Measurements from ENCODE around the gene SCAMP2. TPM values are rescaled to one million over a fixed set of nuclear protein-coding genes. Genes with fewer than 3 reads are reported as not detected.
A peak's percentile ranks its signal among the peaks of the same experiment; 100 is the strongest.

SCAMP2 gene
- total and polyA plus RNA-seq, 4 donors, result 21.7 to 42.5 (median 29.1) TPM

DNA sequence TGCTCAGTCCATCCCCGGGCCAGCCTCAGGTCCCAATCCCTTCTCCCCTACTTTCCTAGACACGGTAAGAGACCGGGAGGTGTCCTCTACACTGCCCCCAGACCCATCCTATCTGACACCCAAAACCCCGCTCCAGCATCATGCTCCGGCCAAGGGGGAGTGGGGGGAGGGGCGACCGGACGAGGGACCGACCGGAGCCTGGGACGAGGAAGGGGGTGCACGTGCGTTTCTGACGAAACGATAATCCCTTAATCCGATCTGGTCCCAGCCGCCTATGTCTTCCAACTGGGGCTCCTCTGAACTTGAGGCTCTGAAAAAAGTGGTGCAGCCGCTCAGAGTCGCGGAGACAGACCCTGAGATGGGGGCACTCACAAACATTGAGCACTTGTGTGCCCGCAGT, 46.2 kb downstream of the SCAMP2 start:
- no peak for DNase-seq (ENCODE audit: low spot score)
- no peak for TF ChIP-seq GABPA (IDR thresholded peaks at IDR 0.05 in 1 of 2, conservative IDR thresholded peaks at IDR 0.05 in 1 of 2)
- TF ChIP-seq HNF4A (conservative IDR thresholded peaks at IDR 0.05), result no peak
- no peak for TF ChIP-seq RAD21 (IDR thresholded peaks at IDR 0.05)
- TF ChIP-seq NR2F2 (IDR thresholded peaks at IDR 0.05), result no peak
- TF ChIP-seq, protein P1, sequence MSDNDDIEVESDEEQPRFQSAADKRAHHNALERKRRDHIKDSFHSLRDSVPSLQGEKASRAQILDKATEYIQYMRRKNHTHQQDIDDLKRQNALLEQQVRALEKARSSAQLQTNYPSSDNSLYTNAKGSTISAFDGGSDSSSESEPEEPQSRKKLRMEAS (IDR thresholded peaks at IDR 0.05), result no peak
- no peak for TF ChIP-seq EGR1 (IDR thresholded peaks at IDR 0.05; ENCODE audit: low read depth in 2 of 2)
- TF ChIP-seq, protein P2, sequence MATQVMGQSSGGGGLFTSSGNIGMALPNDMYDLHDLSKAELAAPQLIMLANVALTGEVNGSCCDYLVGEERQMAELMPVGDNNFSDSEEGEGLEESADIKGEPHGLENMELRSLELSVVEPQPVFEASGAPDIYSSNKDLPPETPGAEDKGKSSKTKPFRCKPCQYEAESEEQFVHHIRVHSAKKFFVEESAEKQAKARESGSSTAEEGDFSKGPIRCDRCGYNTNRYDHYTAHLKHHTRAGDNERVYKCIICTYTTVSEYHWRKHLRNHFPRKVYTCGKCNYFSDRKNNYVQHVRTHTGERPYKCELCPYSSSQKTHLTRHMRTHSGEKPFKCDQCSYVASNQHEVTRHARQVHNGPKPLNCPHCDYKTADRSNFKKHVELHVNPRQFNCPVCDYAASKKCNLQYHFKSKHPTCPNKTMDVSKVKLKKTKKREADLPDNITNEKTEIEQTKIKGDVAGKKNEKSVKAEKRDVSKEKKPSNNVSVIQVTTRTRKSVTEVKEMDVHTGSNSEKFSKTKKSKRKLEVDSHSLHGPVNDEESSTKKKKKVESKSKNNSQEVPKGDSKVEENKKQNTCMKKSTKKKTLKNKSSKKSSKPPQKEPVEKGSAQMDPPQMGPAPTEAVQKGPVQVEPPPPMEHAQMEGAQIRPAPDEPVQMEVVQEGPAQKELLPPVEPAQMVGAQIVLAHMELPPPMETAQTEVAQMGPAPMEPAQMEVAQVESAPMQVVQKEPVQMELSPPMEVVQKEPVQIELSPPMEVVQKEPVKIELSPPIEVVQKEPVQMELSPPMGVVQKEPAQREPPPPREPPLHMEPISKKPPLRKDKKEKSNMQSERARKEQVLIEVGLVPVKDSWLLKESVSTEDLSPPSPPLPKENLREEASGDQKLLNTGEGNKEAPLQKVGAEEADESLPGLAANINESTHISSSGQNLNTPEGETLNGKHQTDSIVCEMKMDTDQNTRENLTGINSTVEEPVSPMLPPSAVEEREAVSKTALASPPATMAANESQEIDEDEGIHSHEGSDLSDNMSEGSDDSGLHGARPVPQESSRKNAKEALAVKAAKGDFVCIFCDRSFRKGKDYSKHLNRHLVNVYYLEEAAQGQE (IDR thresholded peaks at IDR 0.05), result no peak
- TF ChIP-seq, protein P3, sequence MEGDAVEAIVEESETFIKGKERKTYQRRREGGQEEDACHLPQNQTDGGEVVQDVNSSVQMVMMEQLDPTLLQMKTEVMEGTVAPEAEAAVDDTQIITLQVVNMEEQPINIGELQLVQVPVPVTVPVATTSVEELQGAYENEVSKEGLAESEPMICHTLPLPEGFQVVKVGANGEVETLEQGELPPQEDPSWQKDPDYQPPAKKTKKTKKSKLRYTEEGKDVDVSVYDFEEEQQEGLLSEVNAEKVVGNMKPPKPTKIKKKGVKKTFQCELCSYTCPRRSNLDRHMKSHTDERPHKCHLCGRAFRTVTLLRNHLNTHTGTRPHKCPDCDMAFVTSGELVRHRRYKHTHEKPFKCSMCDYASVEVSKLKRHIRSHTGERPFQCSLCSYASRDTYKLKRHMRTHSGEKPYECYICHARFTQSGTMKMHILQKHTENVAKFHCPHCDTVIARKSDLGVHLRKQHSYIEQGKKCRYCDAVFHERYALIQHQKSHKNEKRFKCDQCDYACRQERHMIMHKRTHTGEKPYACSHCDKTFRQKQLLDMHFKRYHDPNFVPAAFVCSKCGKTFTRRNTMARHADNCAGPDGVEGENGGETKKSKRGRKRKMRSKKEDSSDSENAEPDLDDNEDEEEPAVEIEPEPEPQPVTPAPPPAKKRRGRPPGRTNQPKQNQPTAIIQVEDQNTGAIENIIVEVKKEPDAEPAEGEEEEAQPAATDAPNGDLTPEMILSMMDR (IDR thresholded peaks at IDR 0.05; ENCODE audit: low read depth, low read length, missing input control), result no peak
- no peak for TF ChIP-seq YY1 (IDR thresholded peaks at IDR 0.05)
- TF ChIP-seq, protein P4, sequence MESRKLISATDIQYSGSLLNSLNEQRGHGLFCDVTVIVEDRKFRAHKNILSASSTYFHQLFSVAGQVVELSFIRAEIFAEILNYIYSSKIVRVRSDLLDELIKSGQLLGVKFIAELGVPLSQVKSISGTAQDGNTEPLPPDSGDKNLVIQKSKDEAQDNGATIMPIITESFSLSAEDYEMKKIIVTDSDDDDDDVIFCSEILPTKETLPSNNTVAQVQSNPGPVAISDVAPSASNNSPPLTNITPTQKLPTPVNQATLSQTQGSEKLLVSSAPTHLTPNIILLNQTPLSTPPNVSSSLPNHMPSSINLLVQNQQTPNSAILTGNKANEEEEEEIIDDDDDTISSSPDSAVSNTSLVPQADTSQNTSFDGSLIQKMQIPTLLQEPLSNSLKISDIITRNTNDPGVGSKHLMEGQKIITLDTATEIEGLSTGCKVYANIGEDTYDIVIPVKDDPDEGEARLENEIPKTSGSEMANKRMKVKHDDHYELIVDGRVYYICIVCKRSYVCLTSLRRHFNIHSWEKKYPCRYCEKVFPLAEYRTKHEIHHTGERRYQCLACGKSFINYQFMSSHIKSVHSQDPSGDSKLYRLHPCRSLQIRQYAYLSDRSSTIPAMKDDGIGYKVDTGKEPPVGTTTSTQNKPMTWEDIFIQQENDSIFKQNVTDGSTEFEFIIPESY (IDR thresholded peaks at IDR 0.05), result no peak
- no peak for TF ChIP-seq FOXA2 (IDR thresholded peaks at IDR 0.05)
- Histone ChIP-seq H3K9me3 (ENCODE audit: control insufficient read depth in 4 of 4, low read length in 3 of 4) (no peaks in the 10 kb centered on the region), H3K27ac (ENCODE audit: low read depth in 1 of 2, low read length in 2 of 2) (no peak overlapping the region), H3K9ac (ENCODE audit: low read depth in 1 of 2, low read length in 2 of 2) (no peak overlapping the region), H3K4me1 (ENCODE audit: control insufficient read depth in 4 of 4, insufficient read depth in 4 of 4, low read length in 3 of 4) (peaks cover 0 to 1% (median 0%) of the 10 kb centered on the region in 4 donors), H3K4me3 (ENCODE audit: low read depth in 1 of 3, low read length in 3 of 3) (no peak overlapping the region), H3K27me3 (ENCODE audit: control insufficient read depth in 4 of 4, insufficient read depth in 4 of 4, low read length in 3 of 4) (peaks cover 0 to 3% (median 1%) of the 10 kb centered on the region in 4 donors), H3K36me3 (ENCODE audit: control insufficient read depth in 4 of 4, insufficient read depth in 3 of 4, low read depth in 1 of 4, low read length in 3 of 4) (no peaks in the 10 kb centered on the region)
- 24% methylated on average over 21 of the region's 21 CpGs for WGBS

DNA sequence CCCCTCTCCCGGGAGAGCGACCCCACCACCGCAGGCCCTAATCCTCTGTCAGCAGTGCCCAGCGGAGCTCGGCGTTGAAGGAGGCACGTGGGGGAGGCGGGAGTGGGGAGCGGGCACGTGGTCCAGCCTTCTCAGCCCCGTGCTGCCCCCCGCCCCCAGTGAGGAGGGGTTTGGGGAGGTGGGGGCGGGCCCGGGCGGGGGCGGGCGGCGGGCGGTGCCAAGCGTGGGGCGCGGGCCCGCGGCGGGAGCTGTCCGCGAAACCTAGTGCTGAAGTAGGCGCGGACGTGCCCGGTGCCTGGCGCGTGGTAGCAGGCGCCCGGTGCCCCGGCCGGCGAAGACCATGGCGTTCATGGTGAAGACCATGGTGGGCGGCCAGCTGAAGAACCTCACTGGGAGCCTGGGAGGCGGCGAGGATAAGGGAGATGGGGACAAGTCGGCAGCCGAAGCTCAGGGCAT, 46.8 kb downstream of the SCAMP2 start, which contains the start of gene CPLX3:
Gene CPLX3, plus strand, starts transcription at position 264 of the 456 bp plus-strand sequence. Its CDS starts 77 bp downstream, at position 341.
- H3K9me3 ChIP-seq (ENCODE audit: control insufficient read depth in 4 of 4, low read length in 3 of 4), result no peaks in the 10 kb centered on the region
- H3K27ac ChIP-seq (ENCODE audit: low read depth in 1 of 2, low read length in 2 of 2), result no peak within 1 kb of the TSS
- peak; percentile 67 for DNase-seq (ENCODE audit: low spot score)
- TF ChIP-seq, protein P2 (IDR thresholded peaks at IDR 0.05), result peak; percentile 97
- TF ChIP-seq, protein P5, sequence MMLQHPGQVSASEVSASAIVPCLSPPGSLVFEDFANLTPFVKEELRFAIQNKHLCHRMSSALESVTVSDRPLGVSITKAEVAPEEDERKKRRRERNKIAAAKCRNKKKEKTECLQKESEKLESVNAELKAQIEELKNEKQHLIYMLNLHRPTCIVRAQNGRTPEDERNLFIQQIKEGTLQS (IDR thresholded peaks at IDR 0.05), result no peak
- WGBS, result 9% methylated on average over 44 of the region's 44 CpGs
- H3K4me1 ChIP-seq (ENCODE audit: control insufficient read depth in 4 of 4, insufficient read depth in 4 of 4, low read length in 3 of 4), result peaks cover 0 to 1% (median 0%) of the 10 kb centered on the region in 4 donors
- no peak within 1 kb of the TSS for H3K4me3 ChIP-seq (ENCODE audit: low read depth in 1 of 3, low read length in 3 of 3)
- H3K9ac ChIP-seq (ENCODE audit: low read depth in 1 of 2, low read length in 2 of 2), result no peak within 1 kb of the TSS
- H3K27me3 ChIP-seq (ENCODE audit: control insufficient read depth in 4 of 4, insufficient read depth in 4 of 4, low read length in 3 of 4), result peaks cover 0 to 3% (median 1%) of the 10 kb centered on the region in 4 donors
- no peaks in the 10 kb centered on the region for H3K36me3 ChIP-seq (ENCODE audit: control insufficient read depth in 4 of 4, insufficient read depth in 3 of 4, low read depth in 1 of 4, low read length in 3 of 4)

Data from liver (tissue), 9 donors.